Body of pancreas (tissue), 4 donors: ENCODE measurements around the gene RAF1. TPM values are rescaled to one million over a fixed set of nuclear protein-coding genes. Genes with fewer than 3 reads are reported as not detected.
A peak's percentile ranks its signal among the peaks of the same experiment; 100 is the strongest.

Experiments used
- ATAC-seq: fragments of 150-250 bp; one replicate; pipeline ENCODE4 v1.9.1; 2016
- DNase-seq, 4 donors: peaks; one replicate each; pipeline ENCODE4 v3.0.0-alpha.2; 2019
- H3K27ac ChIP-seq, 4 donors: fragments of 200-600 bp; sonication (generic); 1 replicate in 3 of 4; 2 replicates in 1 of 4; pipeline versions ENCODE4 v1.5.1 to v1.6.1; 2016 to 2019; ENCODE audit warnings: mild to moderate bottlenecking in 1 of 4, mixed read lengths in 1 of 4, moderate library complexity in 1 of 4
- H3K27me3 ChIP-seq, 2 donors: fragments of 200-600 bp; sonication (generic); one replicate each; pipeline ENCODE4 v1.6.0; 2016; ENCODE audit warnings: mild to moderate bottlenecking in 1 of 2
- H3K36me3 ChIP-seq, 2 donors: fragments of 200-600 bp; sonication (generic); replicated peaks in 1 of 2; 2 replicates each; pipeline ENCODE4 v1.5.1; 2016; ENCODE audit warnings: low read depth in 2 of 2; ENCODE audit not compliant: insufficient read depth in 1 of 2
- H3K4me1 ChIP-seq: fragments of 200-600 bp; sonication (generic); one replicate; pipeline ENCODE4 v1.6.0; 2016
- H3K4me3 ChIP-seq, 2 donors: fragments of 200-600 bp; sonication (generic); 1 replicate in 1 of 2; 2 replicates in 1 of 2; pipeline ENCODE4 v1.5.1; 2016 to 2019
- H3K9me3 ChIP-seq, 3 donors: fragments of 200-600 bp; sonication (generic); 1 replicate in 2 of 3; 2 replicates in 1 of 3; pipeline ENCODE4 v1.5.1; 2016
- POLR2A ChIP-seq, 3 donors: fragments of 450-650 bp; IDR thresholded peaks; one replicate each; pipeline ENCODE4 v1.6.1; 2016; ENCODE audit warnings: antibody characterized with exemption in 3 of 3, mild to moderate bottlenecking in 2 of 3
- WGBS, 2 donors: methylation state at CpG; one replicate each; pipeline ENCODE4 v1.1.5; 2017; 5-methylcytosine and 5-hydroxymethylcytosine counted together
- intact Hi-C: fragments of 100-400 bp; cut with DNase I; formaldehyde crosslinking; loops from one replicate; pipeline ENCODE4 v1.15.1; 2023
- total RNA-seq, 2 donors: library from RNA; depleted of rRNA; stranded (reverse); fragments of >200 nt; gene quantifications; one replicate each; pipeline ENCODE4 v1.1.0, GENCODE V29; 2016
- TF ChIP-seq, protein P1 (sequence below), 7 experiments: fragments of 450-650 bp in 4 of 7; fragments of 200-600 bp in 3 of 7; sonication (generic) in 3 of 7; IDR thresholded peaks; one replicate each; pipeline ENCODE4 v1.5.1; 2016 to 2019; ENCODE audit warnings: antibody characterized with exemption in 7 of 7

RAF1 gene
- total RNA-seq, 2 donors from 2014 or later = 52.1 to 53.7 TPM

GRCh38 chr3:12585181-12585580 lies 78.7 kb downstream of the RAF1 start:
- Histone ChIP-seq H3K4me1 (no peaks in the 10 kb centered on the region), H3K27ac (no peak overlapping the region), H3K36me3 (peaks cover 4 to 41% of the 10 kb centered on the region in 2 donors), H3K9me3 (no peaks in the 10 kb centered on the region), H3K4me3 (no peak overlapping the region), H3K27me3 (no peaks in the 10 kb centered on the region)
- TF ChIP-seq, protein P1, sequence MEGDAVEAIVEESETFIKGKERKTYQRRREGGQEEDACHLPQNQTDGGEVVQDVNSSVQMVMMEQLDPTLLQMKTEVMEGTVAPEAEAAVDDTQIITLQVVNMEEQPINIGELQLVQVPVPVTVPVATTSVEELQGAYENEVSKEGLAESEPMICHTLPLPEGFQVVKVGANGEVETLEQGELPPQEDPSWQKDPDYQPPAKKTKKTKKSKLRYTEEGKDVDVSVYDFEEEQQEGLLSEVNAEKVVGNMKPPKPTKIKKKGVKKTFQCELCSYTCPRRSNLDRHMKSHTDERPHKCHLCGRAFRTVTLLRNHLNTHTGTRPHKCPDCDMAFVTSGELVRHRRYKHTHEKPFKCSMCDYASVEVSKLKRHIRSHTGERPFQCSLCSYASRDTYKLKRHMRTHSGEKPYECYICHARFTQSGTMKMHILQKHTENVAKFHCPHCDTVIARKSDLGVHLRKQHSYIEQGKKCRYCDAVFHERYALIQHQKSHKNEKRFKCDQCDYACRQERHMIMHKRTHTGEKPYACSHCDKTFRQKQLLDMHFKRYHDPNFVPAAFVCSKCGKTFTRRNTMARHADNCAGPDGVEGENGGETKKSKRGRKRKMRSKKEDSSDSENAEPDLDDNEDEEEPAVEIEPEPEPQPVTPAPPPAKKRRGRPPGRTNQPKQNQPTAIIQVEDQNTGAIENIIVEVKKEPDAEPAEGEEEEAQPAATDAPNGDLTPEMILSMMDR (IDR thresholded peaks at IDR 0.05) = no peak
- TF ChIP-seq POLR2A (IDR thresholded peaks at IDR 0.05) = no peak
- 81 to 83% methylated on average over 3 of the region's 3 CpGs for WGBS, 2 donors
- DNase-seq (no peak), ATAC-seq (no peak)
- intact Hi-C loops = no loop called here

GRCh38 chr3:12584083-12584482 lies 79.8 kb downstream of the RAF1 start:
- DNase-seq (no peak), ATAC-seq (no peak)
- no peaks in the 10 kb centered on the region for H3K9me3 ChIP-seq
- intact Hi-C loops = no loop called here
- H3K4me3 ChIP-seq = no peak overlapping the region
- H3K36me3 ChIP-seq = peaks cover 4 to 41% of the 10 kb centered on the region in 2 donors
- H3K27ac ChIP-seq = no peak overlapping the region
- no peaks in the 10 kb centered on the region for H3K27me3 ChIP-seq
- peaks cover 10% of the 10 kb centered on the region for H3K4me1 ChIP-seq
- TF ChIP-seq POLR2A (IDR thresholded peaks at IDR 0.05) = no peak
- TF ChIP-seq, protein P1 (IDR thresholded peaks at IDR 0.05) = no peak
- 66 to 100% methylated on average over 1 to 2 of the region's 2 CpGs for WGBS, 2 donors

DNA sequence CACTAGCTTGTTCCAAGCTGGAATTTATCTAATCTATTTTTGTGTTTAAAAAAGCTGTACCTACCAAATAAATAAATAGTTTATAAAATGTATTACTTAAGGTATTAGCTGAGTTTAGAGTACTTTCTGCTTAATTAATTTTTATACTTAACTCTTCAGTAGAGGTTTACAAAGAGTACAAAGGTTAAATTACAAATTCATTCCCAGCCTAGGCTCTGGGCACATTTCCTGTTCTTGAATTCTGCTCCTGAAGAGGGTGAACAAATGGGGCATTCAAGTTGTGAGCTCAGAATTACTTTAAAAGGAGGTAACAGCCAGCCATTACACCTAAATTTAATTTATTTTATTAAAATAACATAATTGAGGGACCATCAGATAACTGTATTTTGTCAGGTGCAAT lies 80.6 kb downstream of the RAF1 start:
- intact Hi-C loops = no loop called here
- peaks cover 11% of the 10 kb centered on the region for H3K4me1 ChIP-seq
- ATAC-seq (no peak), DNase-seq (no peak)
- H3K36me3 ChIP-seq = peaks cover 3 to 37% of the 10 kb centered on the region in 2 donors
- no peaks in the 10 kb centered on the region for H3K27me3 ChIP-seq
- no peaks in the 10 kb centered on the region for H3K9me3 ChIP-seq
- H3K4me3 ChIP-seq = no peak overlapping the region
- no peak for TF ChIP-seq POLR2A (IDR thresholded peaks at IDR 0.05)
- TF ChIP-seq, protein P1 (IDR thresholded peaks at IDR 0.05) = no peak
- H3K27ac ChIP-seq = no peak overlapping the region

GRCh38 chr3:12582730-12583129 lies 81.2 kb downstream of the RAF1 start:
- DNase-seq (no peak), ATAC-seq (no peak)
- intact Hi-C loops = no loop called here
- 80 to 86% methylated on average over 4 of the region's 4 CpGs for WGBS, 2 donors
- H3K4me1 ChIP-seq = peaks cover 11% of the 10 kb centered on the region
- no peaks in the 10 kb centered on the region for H3K9me3 ChIP-seq
- no peak overlapping the region for H3K4me3 ChIP-seq
- H3K27ac ChIP-seq = no peak overlapping the region
- no peak for TF ChIP-seq POLR2A (IDR thresholded peaks at IDR 0.05)
- TF ChIP-seq, protein P1 (IDR thresholded peaks at IDR 0.05) = no peak
- H3K27me3 ChIP-seq = no peaks in the 10 kb centered on the region
- H3K36me3 ChIP-seq = peaks cover 0 to 35% of the 10 kb centered on the region in 2 donors

DNA sequence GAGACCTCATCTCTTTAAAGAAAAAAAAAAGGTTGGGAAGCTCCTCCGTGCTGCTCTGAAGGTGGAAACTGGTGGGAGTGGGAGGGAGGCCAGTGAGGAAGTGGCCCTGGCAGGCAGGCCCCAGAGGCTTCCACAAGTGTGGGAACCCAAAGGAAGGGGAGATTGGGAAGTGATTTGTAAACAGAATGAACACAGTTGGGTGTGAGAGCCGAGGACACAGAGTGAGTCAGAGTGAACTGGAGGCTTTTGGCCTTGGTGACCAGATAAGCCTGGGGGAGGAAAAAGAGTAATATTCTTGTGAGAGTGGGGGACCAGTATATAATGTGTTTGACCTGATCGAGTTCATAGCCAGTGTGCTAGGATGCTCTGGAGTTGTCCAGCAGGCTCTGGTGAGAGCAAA lies 84.0 kb downstream of the RAF1 start:
- WGBS, 2 donors = 25 to 28% methylated on average over 3 of the region's 3 CpGs
- ATAC-seq (peak; percentile 63), DNase-seq (peak in 3 of 4 donors; percentile 39 to 52 (median 45))
- Histone ChIP-seq H3K36me3 (peaks cover 0 to 37% of the 10 kb centered on the region in 2 donors), H3K27me3 (no peaks in the 10 kb centered on the region), H3K4me1 (peaks cover 11% of the 10 kb centered on the region), H3K9me3 (no peaks in the 10 kb centered on the region), H3K4me3 (no peak overlapping the region), H3K27ac (peak overlapping the region in 2 of 4 donors; percentile 46 to 63)
- intact Hi-C loops = no loop called here
- TF ChIP-seq, protein P1 (IDR thresholded peaks at IDR 0.05) = no peak
- TF ChIP-seq POLR2A (IDR thresholded peaks at IDR 0.05) = no peak
